Adrenal gland (tissue), 5 donors: ENCODE measurements around the gene ZSWIM6.

Experiments used
- CTCF ChIP-seq, 6 experiments: fragments of 450-650 bp in 4 of 6; fragments of 200-600 bp in 2 of 6; sonication (generic) in 1 of 6; IDR thresholded peaks; 1 replicate in 5 of 6; 2 replicates in 1 of 6; pipeline versions ENCODE4 v1.5.1 to v1.8.0; 2016 to 2021; ENCODE audit warnings: antibody characterized with exemption in 6 of 6, mild to moderate bottlenecking in 2 of 6, moderate library complexity in 1 of 6
- POLR2A ChIP-seq, 2 donors: fragments of 450-650 bp; IDR thresholded peaks; one replicate each; pipeline ENCODE4 v1.6.1; 2017; ENCODE audit warnings: antibody characterized with exemption in 2 of 2, mild to moderate bottlenecking in 2 of 2, moderate library complexity in 1 of 2
- donor health status: DM: no; HTN: no; CAD: no.

GRCh38 chr5:61289669-61290306, 42.3 kb upstream of the ZSWIM6 start:
- TF ChIP-seq CTCF (IDR thresholded peaks at IDR 0.05) = no peak
- TF ChIP-seq POLR2A (IDR thresholded peaks at IDR 0.05) = no peak
